ENCODE data around the gene PACSIN2. TPM values are rescaled to one million over a fixed set of nuclear protein-coding genes. Genes with fewer than 3 reads are reported as not detected.

The PACSIN2 gene
- total and polyA plus RNA-seq, 2 of the 13 experiments (the other 11 are each of a cell fraction or from before 2014, with no cell fraction given): 54.1 to 68.8 TPM

DNA sequence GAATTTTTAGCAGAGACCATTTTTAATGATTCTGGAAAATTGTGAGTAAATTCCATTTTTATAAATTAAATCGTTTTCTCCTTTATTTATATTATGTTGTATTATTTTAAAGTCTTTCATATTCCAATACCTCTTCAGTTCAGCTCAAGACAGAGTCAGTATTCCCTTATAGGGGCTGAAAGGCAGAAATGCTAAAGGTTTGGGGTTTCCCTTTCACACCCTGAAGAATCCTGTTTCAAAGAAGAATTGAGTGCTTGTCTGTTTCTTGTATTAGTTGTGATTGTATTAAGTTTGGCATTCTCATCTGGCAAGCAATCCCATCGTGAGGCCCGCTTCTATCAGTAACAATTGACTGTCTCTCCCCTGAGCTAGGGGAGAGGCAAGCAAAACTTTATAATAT, 57.4 kb downstream of the PACSIN2 start:
- Histone ChIP-seq H3K4me1 (ENCODE audit: insufficient read depth, low read length) (peaks cover 95% of the 10 kb centered on the region), H3K27ac (ENCODE audit: extremely low read length, insufficient read depth, low read length) (no peak overlapping the region), H3K36me3 (replicated peaks in 1 of 2; ENCODE audit: control insufficient read depth in 1 of 2, insufficient read depth in 2 of 2, low read length in 2 of 2) (peaks cover 4 to 14% of the 10 kb centered on the region in 2 experiments; a peak in 3 of 5 replicates), H3K4me3 (replicated peaks in 1 of 3; ENCODE audit: insufficient read depth in 1 of 3, low read depth in 2 of 3, low read length in 3 of 3) (no peak overlapping the region; a peak in 1 of 6 replicates), H3K9ac (ENCODE audit: insufficient read depth, low read depth, low read length) (no peak overlapping the region), H3K79me2 (ENCODE audit: insufficient read depth, low read length) (peaks cover 94% of the 10 kb centered on the region), H3K27me3 (ENCODE audit: control insufficient read depth in 1 of 2, insufficient read depth in 2 of 2, low read length in 2 of 2) (no peaks in the 10 kb centered on the region), H3K4me2 (ENCODE audit: low read depth, low read length) (no peak overlapping the region), H3K9me3 (ENCODE audit: low read length) (no peaks in the 10 kb centered on the region), H4K20me1 (ENCODE audit: insufficient read depth, low read length) (no peaks in the 10 kb centered on the region; the same call in 1 of the 2 replicates), H2AFZ (ENCODE audit: low read length) (no peak overlapping the region)
- CTCF ChIA-PET (ENCODE audit: low intra/inter-chr PET ratio, low total read pairs): no interaction called here
- POLR2A ChIA-PET: interaction anchor here (0.7 to 2.1 kb wide), 3 partner anchors 10 to 42 kb away, joined by 3 to 5 read pairs (median 3); no protein-coding TSS in a partner anchor
- no peak for ATAC-seq
- WGBS (ENCODE audit: low lambda C conversion rate): 68% methylated on average over 3 of the region's 3 CpGs
- DNase-seq (ENCODE audit: low spot score): no peak
- FAIRE-seq: no peak
- intact Hi-C loops (cut with micrococcal nuclease; ENCODE audit: unreplicated experiment) (loop anchor here (5.0 kb wide), 1 partner anchor 45 kb away; no protein-coding TSS in a partner anchor), in situ Hi-C loops (cut with HindIII; ENCODE audit: extremely low pct_ligation_motif_present, low pct_unique_long_range_greater_than_20kb) (no loop called here)
- no TSS peak for BruUV-seq (replicated peaks)
- TF ChIP-seq TCF7L2 (IDR thresholded peaks at IDR 0.05; ENCODE audit: low read depth, low read length): no peak
- TF ChIP-seq, protein P1, sequence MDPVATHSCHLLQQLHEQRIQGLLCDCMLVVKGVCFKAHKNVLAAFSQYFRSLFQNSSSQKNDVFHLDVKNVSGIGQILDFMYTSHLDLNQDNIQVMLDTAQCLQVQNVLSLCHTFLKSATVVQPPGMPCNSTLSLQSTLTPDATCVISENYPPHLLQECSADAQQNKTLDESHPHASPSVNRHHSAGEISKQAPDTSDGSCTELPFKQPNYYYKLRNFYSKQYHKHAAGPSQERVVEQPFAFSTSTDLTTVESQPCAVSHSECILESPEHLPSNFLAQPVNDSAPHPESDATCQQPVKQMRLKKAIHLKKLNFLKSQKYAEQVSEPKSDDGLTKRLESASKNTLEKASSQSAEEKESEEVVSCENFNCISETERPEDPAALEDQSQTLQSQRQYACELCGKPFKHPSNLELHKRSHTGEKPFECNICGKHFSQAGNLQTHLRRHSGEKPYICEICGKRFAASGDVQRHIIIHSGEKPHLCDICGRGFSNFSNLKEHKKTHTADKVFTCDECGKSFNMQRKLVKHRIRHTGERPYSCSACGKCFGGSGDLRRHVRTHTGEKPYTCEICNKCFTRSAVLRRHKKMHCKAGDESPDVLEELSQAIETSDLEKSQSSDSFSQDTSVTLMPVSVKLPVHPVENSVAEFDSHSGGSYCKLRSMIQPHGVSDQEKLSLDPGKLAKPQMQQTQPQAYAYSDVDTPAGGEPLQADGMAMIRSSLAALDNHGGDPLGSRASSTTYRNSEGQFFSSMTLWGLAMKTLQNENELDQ (CRISPR knock-in tag; IDR thresholded peaks at IDR 0.05; ENCODE audit: borderline replicate concordance): no peak
- no peak for TF ChIP-seq ZNF7 (CRISPR knock-in tag; IDR thresholded peaks at IDR 0.05)
- TF ChIP-seq FOXO1 (CRISPR knock-in tag; IDR thresholded peaks at IDR 0.05): no peak
- TF ChIP-seq HES4 (CRISPR knock-in tag; IDR thresholded peaks at IDR 0.05; ENCODE audit: borderline replicate concordance): no peak
- no peak for TF ChIP-seq MAFG (CRISPR knock-in tag; IDR thresholded peaks at IDR 0.05)
- TF ChIP-seq, protein P2, sequence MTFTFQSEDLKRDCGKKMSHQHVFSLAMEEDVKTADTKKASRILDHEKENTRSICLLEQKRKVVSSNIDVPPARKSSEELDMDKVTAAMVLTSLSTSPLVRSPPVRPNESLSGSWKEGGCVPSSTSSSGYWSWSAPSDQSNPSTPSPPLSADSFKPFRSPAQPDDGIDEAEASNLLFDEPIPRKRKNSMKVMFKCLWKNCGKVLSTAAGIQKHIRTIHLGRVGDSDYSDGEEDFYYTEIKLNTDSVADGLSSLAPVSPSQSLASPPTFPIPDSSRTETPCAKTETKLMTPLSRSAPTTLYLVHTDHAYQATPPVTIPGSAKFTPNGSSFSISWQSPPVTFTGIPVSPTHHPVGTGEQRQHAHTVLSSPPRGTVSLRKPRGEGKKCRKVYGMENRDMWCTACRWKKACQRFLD (CRISPR knock-in tag; IDR thresholded peaks at IDR 0.05; ENCODE audit: borderline replicate concordance): no peak
- TF ChIP-seq SOX5 (CRISPR knock-in tag; IDR thresholded peaks at IDR 0.05; ENCODE audit: borderline replicate concordance): no peak
- no peak for TF ChIP-seq NR1H2 (CRISPR knock-in tag; IDR thresholded peaks at IDR 0.05; ENCODE audit: borderline replicate concordance, low read depth)
- TF ChIP-seq KDM5A (IDR thresholded peaks at IDR 0.05; ENCODE audit: borderline replicate concordance, low read length): no peak
- no peak for TF ChIP-seq ZNF558 (CRISPR knock-in tag; IDR thresholded peaks at IDR 0.05; ENCODE audit: borderline replicate concordance)
- TF ChIP-seq RXRB (CRISPR knock-in tag; IDR thresholded peaks at IDR 0.05; ENCODE audit: borderline replicate concordance): no peak
- TF ChIP-seq TBX2 (CRISPR knock-in tag; IDR thresholded peaks at IDR 0.05; ENCODE audit: borderline replicate concordance): no peak
- TF ChIP-seq PHF20 (CRISPR knock-in tag; IDR thresholded peaks at IDR 0.05): no peak
- TF ChIP-seq, protein P3, sequence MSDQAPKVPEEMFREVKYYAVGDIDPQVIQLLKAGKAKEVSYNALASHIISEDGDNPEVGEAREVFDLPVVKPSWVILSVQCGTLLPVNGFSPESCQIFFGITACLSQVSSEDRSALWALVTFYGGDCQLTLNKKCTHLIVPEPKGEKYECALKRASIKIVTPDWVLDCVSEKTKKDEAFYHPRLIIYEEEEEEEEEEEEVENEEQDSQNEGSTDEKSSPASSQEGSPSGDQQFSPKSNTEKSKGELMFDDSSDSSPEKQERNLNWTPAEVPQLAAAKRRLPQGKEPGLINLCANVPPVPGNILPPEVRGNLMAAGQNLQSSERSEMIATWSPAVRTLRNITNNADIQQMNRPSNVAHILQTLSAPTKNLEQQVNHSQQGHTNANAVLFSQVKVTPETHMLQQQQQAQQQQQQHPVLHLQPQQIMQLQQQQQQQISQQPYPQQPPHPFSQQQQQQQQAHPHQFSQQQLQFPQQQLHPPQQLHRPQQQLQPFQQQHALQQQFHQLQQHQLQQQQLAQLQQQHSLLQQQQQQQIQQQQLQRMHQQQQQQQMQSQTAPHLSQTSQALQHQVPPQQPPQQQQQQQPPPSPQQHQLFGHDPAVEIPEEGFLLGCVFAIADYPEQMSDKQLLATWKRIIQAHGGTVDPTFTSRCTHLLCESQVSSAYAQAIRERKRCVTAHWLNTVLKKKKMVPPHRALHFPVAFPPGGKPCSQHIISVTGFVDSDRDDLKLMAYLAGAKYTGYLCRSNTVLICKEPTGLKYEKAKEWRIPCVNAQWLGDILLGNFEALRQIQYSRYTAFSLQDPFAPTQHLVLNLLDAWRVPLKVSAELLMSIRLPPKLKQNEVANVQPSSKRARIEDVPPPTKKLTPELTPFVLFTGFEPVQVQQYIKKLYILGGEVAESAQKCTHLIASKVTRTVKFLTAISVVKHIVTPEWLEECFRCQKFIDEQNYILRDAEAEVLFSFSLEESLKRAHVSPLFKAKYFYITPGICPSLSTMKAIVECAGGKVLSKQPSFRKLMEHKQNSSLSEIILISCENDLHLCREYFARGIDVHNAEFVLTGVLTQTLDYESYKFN (CRISPR knock-in tag; conservative IDR thresholded peaks at IDR 0.05): no peak
- no peak for TF ChIP-seq IKZF1 (IDR thresholded peaks at IDR 0.05)
- no peak for TF ChIP-seq ZNF296 (CRISPR knock-in tag; conservative IDR thresholded peaks at IDR 0.05)
- no peak for TF ChIP-seq NFYC (CRISPR knock-in tag; IDR thresholded peaks at IDR 0.05)
